Mesodermal cell (in vitro differentiated cells): ENCODE data around the gene GK2. TPM values are rescaled to one million over a fixed set of nuclear protein-coding genes. Genes with fewer than 3 reads are reported as not detected.

Source experiments
- H3K27ac ChIP-seq: 2 replicates; pipeline ENCODE4 v1.7.0; 2013; ENCODE audit warnings: mild to moderate bottlenecking, low read depth, low read length, moderate library complexity; ENCODE audit not compliant: severe bottlenecking
- H3K36me3 ChIP-seq: 2 replicates; pipeline ENCODE4 v1.7.1; 2013; ENCODE audit warnings: mild to moderate bottlenecking, low read length, moderate library complexity; ENCODE audit not compliant: control insufficient read depth, insufficient read depth
- H3K4me1 ChIP-seq: one replicate; pipeline ENCODE4 v1.7.1; 2013; ENCODE audit warnings: mild to moderate bottlenecking, low read length; ENCODE audit not compliant: insufficient read depth, control insufficient read depth, poor library complexity, severe bottlenecking
- H3K4me3 ChIP-seq: 2 replicates; pipeline ENCODE4 v1.7.0; 2013; ENCODE audit warnings: low read length, control low read depth, mild to moderate bottlenecking; ENCODE audit not compliant: insufficient read depth, poor library complexity, severe bottlenecking; ENCODE audit errors: extremely low read depth
- H3K9me3 ChIP-seq: 2 replicates; pipeline ENCODE4 v1.7.1; 2013; ENCODE audit warnings: mild to moderate bottlenecking, low read length, moderate library complexity; ENCODE audit not compliant: control insufficient read depth
- WGBS, 2 experiments: methylation state at CpG; one replicate each; pipeline ENCODE4 v1.1.5; 2013; ENCODE audit warnings: missing lambda C conversion rate in 2 of 2; ENCODE audit not compliant: insufficient coverage in 2 of 2; 5-methylcytosine and 5-hydroxymethylcytosine counted together
- polyA plus RNA-seq, 2 experiments: library from polyadenylated mRNA; stranded (reverse); fragments of 50-300 nt; gene quantifications; one replicate each; pipeline ENCODE4 v1.2.3, GENCODE V29; 2013

The GK2 gene
- not detected for polyA plus RNA-seq (2013, experiment 1 of 2)
- polyA plus RNA-seq (2013, experiment 2 of 2), result not detected

DNA sequence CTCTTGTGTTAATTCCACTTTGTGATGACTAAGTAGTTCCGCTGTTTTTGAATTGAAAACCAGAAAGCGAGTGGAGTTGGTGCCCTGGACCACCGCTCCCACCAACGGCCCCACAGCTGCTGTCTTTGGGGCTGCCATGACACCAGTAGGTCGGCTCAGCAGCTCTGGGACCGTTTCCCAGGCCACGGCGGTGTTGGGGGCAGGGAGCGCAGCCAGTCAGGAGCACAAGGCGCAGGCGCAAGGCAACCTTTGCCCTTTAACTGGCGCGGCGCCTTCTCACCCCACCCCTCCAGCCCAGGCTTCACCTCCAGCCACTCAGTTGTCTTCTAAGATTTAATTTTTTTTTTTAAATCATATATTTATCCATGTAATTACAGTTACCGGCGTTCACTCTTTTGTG lies at the start of gene GK2:
Gene GK2, minus strand, starts transcription at position 166 of the 400 bp plus-strand sequence. Its CDS starts 28 bp downstream, at position 138.
- Histone ChIP-seq H3K4me3 (no peak within 1 kb of the TSS), H3K9me3 (no peaks in the 10 kb centered on the region), H3K36me3 (no peaks in the 10 kb centered on the region), H3K4me1 (no peaks in the 10 kb centered on the region), H3K27ac (no peak within 1 kb of the TSS)
- WGBS, 2 experiments, result 91 to 94% methylated on average over 8 to 9 of the region's 16 CpGs

DNA sequence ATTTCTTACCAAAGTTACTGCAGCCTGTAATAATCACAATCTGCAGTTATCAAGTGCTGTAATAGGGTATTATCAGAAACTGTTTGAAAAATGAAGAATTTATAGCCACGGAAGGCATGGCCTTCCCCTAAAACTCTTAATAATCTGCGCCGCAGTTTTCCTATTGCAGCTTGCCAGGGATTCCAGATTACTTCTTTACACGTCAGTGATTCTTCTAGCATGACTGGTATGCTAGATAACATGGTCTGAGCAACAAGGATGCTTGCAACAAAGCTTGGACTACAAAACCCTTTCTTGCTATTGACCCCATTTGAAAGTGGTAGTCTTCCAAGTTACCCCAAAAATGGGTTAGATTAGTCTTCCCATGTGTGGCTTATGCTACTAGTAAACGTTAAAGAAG lies 47.2 kb upstream of the GK2 start:
- Histone ChIP-seq H3K4me1 (no peaks in the 10 kb centered on the region), H3K27ac (no peak overlapping the region), H3K9me3 (no peaks in the 10 kb centered on the region), H3K36me3 (no peaks in the 10 kb centered on the region), H3K4me3 (no peak overlapping the region)
- WGBS, 2 experiments, result 80 to 86% methylated on average over 4 of the region's 5 CpGs

DNA sequence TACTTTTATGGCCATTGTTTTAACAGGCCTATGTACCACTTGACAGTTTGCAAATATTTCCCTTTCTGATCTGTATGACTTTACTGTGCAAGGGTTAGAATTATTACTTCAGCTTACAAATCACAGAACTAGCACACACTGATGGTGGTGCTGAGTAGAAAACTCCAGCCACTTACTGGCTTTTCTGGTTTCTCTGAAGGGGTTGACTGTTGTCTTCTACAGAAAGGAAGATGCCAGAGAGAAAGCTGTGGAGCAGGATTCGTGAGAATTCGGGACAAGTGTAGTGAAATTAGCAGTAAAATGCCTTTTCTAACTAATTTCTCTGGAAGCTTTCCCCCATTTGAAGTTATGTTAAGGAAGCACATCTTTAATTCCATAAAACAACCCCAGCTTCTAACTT lies 46.6 kb upstream of the GK2 start:
- Histone ChIP-seq H3K27ac (no peak overlapping the region), H3K4me3 (no peak overlapping the region), H3K9me3 (no peaks in the 10 kb centered on the region), H3K4me1 (no peaks in the 10 kb centered on the region), H3K36me3 (no peaks in the 10 kb centered on the region)
- no CpG with 5 or more reads among the region's 2 CpGs for WGBS, 2 experiments

DNA sequence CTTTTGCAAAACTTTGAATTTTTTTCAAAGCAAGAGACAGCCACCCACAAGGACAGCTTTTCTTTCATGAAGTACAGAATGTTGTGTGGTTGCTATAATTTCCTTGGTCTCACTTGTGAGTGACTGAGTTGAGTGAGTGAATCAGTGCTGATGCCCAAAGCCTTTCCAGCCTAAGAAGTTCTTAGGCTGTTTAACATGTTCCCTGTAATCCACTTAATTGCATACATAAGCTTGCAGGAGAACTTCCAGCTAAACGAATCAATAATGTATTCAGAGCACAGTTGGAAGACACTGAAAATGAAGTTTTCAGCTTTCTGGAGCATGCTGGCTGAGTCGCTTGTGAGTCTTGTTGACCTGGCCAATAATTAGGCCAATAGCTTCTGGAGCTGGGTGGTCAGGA lies 42.0 kb upstream of the GK2 start:
- no peaks in the 10 kb centered on the region for H3K36me3 ChIP-seq
- H3K27ac ChIP-seq, result no peak overlapping the region
- H3K9me3 ChIP-seq, result no peaks in the 10 kb centered on the region
- no peaks in the 10 kb centered on the region for H3K4me1 ChIP-seq
- H3K4me3 ChIP-seq, result no peak overlapping the region
- WGBS, 2 experiments, result 71 to 79% methylated on average over 2 of the region's 2 CpGs

DNA sequence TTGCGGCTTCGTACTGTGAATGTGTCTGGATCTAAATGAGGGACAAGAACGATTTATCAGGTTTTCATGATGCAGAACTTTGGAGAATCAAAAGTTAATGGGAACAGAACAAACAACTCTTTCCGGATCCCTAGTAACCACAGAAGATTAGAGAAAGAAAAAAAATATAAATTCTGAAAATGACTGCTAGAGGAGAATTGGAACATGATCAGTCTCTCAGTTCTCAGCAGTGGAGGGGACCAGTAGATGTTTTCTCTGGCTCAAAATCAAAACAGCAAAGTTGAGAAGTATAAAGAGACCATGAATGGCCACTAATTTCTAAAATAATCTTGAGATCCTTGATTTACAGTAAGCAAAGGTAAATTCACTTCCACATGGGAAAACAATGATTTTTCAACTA lies 38.1 kb upstream of the GK2 start:
- Histone ChIP-seq H3K9me3 (no peaks in the 10 kb centered on the region), H3K4me1 (no peaks in the 10 kb centered on the region), H3K4me3 (no peak overlapping the region), H3K36me3 (no peaks in the 10 kb centered on the region), H3K27ac (no peak overlapping the region)
- WGBS, 2 experiments, result 60 to 94% methylated on average over 1 to 3 of the region's 4 CpGs

DNA sequence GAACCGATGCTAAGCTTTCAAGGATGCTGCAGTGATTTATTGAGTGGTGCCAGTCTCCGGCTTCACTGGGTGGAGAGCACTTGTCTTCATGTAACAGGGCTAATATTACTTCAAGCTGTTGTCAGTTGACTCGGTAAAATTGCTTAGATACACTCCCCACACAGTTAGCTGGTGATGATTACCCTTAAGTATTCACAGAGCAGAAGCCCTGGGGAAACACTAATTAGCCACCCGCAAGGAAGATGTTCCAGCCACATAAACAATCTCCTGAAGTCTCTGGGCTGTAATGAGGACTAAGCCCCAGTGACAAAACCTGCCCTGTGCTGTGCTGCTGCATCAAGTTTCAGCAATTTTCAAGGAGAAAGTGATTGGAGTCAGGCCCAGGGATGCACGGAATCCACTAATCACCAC lies 37.3 kb upstream of the GK2 start:
- no peaks in the 10 kb centered on the region for H3K4me1 ChIP-seq
- no peak overlapping the region for H3K4me3 ChIP-seq
- H3K27ac ChIP-seq, result no peak overlapping the region
- 33 to 61% methylated on average over 1 to 4 of the region's 5 CpGs for WGBS, 2 experiments
- no peaks in the 10 kb centered on the region for H3K36me3 ChIP-seq
- H3K9me3 ChIP-seq, result no peaks in the 10 kb centered on the region

DNA sequence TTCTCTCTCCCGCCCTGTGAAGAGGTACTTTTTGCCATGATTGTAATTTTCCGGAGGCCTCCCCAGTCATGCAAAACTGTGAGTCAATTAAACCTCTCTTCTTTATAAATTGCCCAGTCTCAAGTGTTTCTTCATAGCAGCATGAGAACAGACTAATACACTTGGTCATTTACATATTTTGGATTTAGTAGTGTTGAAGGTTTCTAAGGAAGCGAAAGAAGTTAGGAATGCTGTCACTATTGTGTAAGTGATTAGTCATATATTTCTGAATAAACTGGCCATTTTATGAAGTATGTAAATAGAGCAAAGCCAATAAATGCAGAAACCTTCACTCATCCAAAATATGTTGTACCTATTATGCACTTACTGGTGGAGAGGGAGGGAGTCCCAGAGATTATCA lies 34.4 kb upstream of the GK2 start:
- 93% methylated on average over 3 of the region's 3 CpGs; no CpG with 5 or more reads in 1 of the 2 experiments for WGBS, 2 experiments
- H3K27ac ChIP-seq, result no peak overlapping the region

DNA sequence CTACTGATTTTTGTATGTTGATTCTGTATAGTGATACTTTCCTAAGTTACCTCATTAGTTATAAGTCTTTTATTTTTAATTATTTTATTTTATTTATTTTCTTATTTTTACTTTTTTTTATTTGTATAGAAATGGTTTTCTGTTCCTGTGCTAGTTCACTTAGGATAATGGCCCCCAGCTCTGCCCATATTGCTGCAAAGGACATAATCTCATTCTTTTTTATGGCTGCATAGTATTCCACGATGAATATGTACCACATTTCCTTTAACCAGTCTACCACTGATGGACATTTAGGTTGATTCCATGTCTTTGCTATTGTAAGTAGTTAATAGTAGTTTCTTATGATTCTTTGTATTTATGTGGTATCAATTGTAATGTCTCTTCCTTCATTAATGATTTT lies 31.5 kb upstream of the GK2 start:
- Histone ChIP-seq H3K9me3 (no peaks in the 10 kb centered on the region), H3K27ac (no peak overlapping the region), H3K4me1 (no peaks in the 10 kb centered on the region), H3K36me3 (no peaks in the 10 kb centered on the region), H3K4me3 (no peak overlapping the region)
- WGBS, 2 experiments, result no CpG with 5 or more reads among the region's 1 CpG

More for the DNA sequence above, 34.4 kb upstream of the GK2 start:
- Histone ChIP-seq H3K4me3 (no peak overlapping the region), H3K36me3 (no peaks in the 10 kb centered on the region), H3K4me1 (no peaks in the 10 kb centered on the region), H3K9me3 (no peaks in the 10 kb centered on the region)

DNA sequence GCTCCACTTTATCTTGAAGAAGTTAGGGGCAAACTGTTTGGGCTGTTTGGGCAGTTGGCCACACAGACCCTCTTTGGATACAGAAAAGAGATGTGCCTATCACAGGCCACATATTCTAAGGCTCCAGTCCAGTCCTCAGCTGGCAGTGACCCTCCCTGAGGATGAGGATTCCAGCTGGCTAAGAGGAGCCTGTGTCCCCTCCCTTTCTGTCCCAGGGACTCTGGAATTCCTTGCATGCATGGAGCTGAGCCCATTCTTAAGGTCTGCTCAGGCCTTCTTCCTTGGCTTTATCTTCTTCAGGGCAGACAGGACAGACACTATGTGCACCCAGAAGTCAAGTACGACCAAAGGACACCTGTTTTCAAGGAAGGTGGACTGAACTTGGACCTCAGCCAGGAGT lies 23.8 kb upstream of the GK2 start:
- H3K9me3 ChIP-seq, result no peaks in the 10 kb centered on the region
- 70% methylated on average over 1 of the region's 1 CpG; no CpG with 5 or more reads in 1 of the 2 experiments for WGBS, 2 experiments
- H3K27ac ChIP-seq, result no peak overlapping the region
- H3K4me3 ChIP-seq, result no peak overlapping the region
- no peaks in the 10 kb centered on the region for H3K36me3 ChIP-seq
- no peaks in the 10 kb centered on the region for H3K4me1 ChIP-seq

DNA sequence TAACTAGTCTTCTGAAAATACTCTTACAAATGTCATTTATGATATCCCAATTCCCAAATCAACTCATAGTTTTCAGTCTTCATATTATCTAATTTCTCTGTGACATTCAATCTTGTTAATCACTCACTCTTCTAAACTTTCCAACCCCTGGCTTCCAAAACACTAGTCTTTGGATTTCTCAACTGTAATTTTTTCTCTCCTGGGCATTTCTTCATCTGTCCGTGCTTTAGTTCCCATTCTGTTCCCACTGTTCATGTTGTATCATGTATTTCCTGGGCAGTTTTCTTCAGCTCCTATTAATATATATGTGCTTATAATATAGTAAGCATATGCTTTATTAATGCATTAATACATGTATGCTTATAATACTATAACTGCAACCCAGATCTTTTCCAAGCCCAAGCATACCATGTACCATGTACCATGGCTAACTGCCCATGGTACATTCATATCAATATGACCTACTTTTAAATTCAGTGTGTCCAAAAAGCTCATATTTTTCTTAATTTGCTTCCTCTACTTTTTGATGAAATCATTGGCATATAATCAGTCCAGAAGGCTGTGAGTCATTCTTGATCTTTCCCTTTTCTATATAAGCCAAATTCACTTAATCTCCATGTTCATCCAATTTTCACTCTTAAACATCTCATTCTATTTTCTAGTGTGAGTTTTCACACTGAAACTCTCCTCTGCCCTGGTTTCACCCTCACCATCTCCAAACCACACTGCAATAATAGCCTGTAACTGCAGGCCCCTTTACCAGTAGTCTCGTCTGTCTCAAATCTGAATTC lies 21.3 kb upstream of the GK2 start:
- H3K4me1 ChIP-seq, result no peaks in the 10 kb centered on the region
- H3K4me3 ChIP-seq, result no peak overlapping the region
- no peak overlapping the region for H3K27ac ChIP-seq
- WGBS, 2 experiments, result 83 to 88% methylated on average over 1 of the region's 2 CpGs
- H3K9me3 ChIP-seq, result no peaks in the 10 kb centered on the region
- no peaks in the 10 kb centered on the region for H3K36me3 ChIP-seq

DNA sequence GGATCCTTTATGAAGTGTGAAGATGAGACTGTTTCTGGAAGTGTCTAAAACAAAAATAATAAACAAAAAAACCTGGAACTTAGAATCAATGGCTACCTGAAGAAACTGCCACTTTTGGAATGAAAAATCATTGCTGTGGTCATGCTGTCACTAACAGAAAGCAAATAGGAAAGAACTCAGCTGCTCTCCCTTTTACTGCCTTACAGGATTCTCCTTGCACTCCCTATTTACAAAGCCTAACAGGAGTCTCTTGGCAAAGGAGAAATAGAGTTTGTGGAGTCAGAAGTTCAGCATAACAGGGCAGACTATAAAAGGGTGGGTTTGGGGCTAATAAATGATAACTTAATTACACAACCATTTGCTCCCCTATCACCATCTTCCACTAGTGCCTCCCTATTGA lies 19.0 kb upstream of the GK2 start:
- Histone ChIP-seq H3K4me1 (no peaks in the 10 kb centered on the region), H3K4me3 (no peak overlapping the region), H3K36me3 (no peaks in the 10 kb centered on the region), H3K9me3 (no peaks in the 10 kb centered on the region), H3K27ac (no peak overlapping the region)
